Keratinocyte (primary cell): Measurements from ENCODE around the gene PAGR1. TPM values are rescaled to one million over a fixed set of nuclear protein-coding genes. Genes with fewer than 3 reads are reported as not detected.
A peak's percentile ranks its signal among the peaks of the same experiment; 100 is the strongest.

Source experiments
- DNase-seq: peaks from one replicate; pipeline ENCODE4 v3.0.0-alpha.2; 2011; ENCODE audit warnings: low read depth, missing footprints, low spot score
- FAIRE-seq: peaks from 2 replicates; lab custom pipeline; 2011; peaks lifted over from hg19 to GRCh38; lab: Jason Lieb, UNC
- H2AFZ ChIP-seq: 2 replicates; pipeline ENCODE4 v1.6.0; 2012; ENCODE audit warnings: low read length, control low read depth, inconsistent platforms; ENCODE audit not compliant: control insufficient read depth
- H3K27ac ChIP-seq: 2 replicates; pipeline ENCODE4 v1.5.1; 2011; ENCODE audit warnings: low read length; ENCODE audit not compliant: control insufficient read depth, insufficient read depth
- H3K27me3 ChIP-seq: 3 replicates; pipeline ENCODE4 v1.6.0; 2011; ENCODE audit warnings: low read length; ENCODE audit not compliant: control insufficient read depth, insufficient read depth; ENCODE audit errors: extremely low read depth
- H3K36me3 ChIP-seq, 2 experiments: 2 replicates in 1 of 2; 3 replicates in 1 of 2; pipeline ENCODE4 v1.5.1; 2011; ENCODE audit warnings: low read length in 2 of 2, mild to moderate bottlenecking in 1 of 2; ENCODE audit not compliant: control insufficient read depth in 2 of 2, insufficient read depth in 2 of 2; ENCODE audit errors: extremely low read depth in 1 of 2
- H3K4me1 ChIP-seq: 3 replicates; pipeline ENCODE4 v1.5.1; 2011; ENCODE audit warnings: low read length; ENCODE audit not compliant: control insufficient read depth, insufficient read depth; ENCODE audit errors: extremely low read depth
- H3K4me2 ChIP-seq: 3 replicates; pipeline ENCODE4 v1.6.0; 2011; ENCODE audit warnings: low read depth, low read length; ENCODE audit not compliant: control insufficient read depth, insufficient read depth; ENCODE audit errors: extremely low read depth
- H3K4me3 ChIP-seq, 3 experiments: fragments of 200-600 bp in 1 of 3; sonication (generic) in 1 of 3; 2 replicates in 2 of 3; 3 replicates in 1 of 3; pipeline ENCODE4 v1.5.1; 2011 to 2016; ENCODE audit warnings: low read length in 3 of 3, mild to moderate bottlenecking in 3 of 3, control low read depth in 2 of 3, inconsistent platforms in 1 of 3, low read depth in 1 of 3, mixed read lengths in 1 of 3, mixed run types in 1 of 3, moderate library complexity in 1 of 3; ENCODE audit not compliant: control insufficient read depth in 2 of 3, insufficient read depth in 2 of 3; ENCODE audit errors: extremely low read depth in 1 of 3
- H3K79me2 ChIP-seq: 2 replicates; pipeline ENCODE4 v1.6.0; 2012; ENCODE audit warnings: low read length; ENCODE audit not compliant: control insufficient read depth, insufficient read depth
- H3K9ac ChIP-seq: 3 replicates; pipeline ENCODE4 v1.6.0; 2011; ENCODE audit warnings: low read length; ENCODE audit not compliant: control insufficient read depth, insufficient read depth; ENCODE audit errors: extremely low read depth
- H3K9me1 ChIP-seq: 3 replicates; pipeline ENCODE4 v1.6.0; 2011; ENCODE audit warnings: low read length; ENCODE audit not compliant: control insufficient read depth, insufficient read depth; ENCODE audit errors: extremely low read depth
- H3K9me3 ChIP-seq: 2 replicates; pipeline ENCODE4 v1.5.1; 2012; ENCODE audit warnings: low read depth, low read length; ENCODE audit not compliant: control insufficient read depth
- H4K20me1 ChIP-seq: 3 replicates; pipeline ENCODE4 v1.6.0; 2011; ENCODE audit warnings: low read length; ENCODE audit not compliant: control insufficient read depth, insufficient read depth; ENCODE audit errors: extremely low read depth
- CTCF ChIP-seq, 3 experiments: IDR thresholded peaks in 1 of 3; conservative IDR thresholded peaks in 1 of 3; optimal IDR thresholded peaks in 1 of 3; 2 replicates in 2 of 3; 3 replicates in 1 of 3; pipeline versions ENCODE3 to v1.5.1; 2011; ENCODE audit warnings: low read length in 3 of 3, mild to moderate bottlenecking in 3 of 3, moderate library complexity in 2 of 3, control low read depth in 1 of 3, inconsistent platforms in 1 of 3; ENCODE audit not compliant: insufficient read depth in 2 of 3; ENCODE audit errors: extremely low read depth in 1 of 3
- EZH2 ChIP-seq: IDR thresholded peaks from one replicate; pipeline ENCODE4 v1.6.1; 2012; ENCODE audit warnings: inconsistent platforms, mild to moderate bottlenecking, low read length, moderate library complexity
- dilution Hi-C: fragments of 300-500 bp; cut with MboI; formaldehyde crosslinking; loops from one replicate; pipeline ENCODE4 v1.7.0; 2020; ENCODE audit warnings: low sequenced_read_pairs; ENCODE audit not compliant: extremely low pct_ligation_motif_present
- polyA plus RNA-seq, 5 experiments: library from polyadenylated mRNA; depleted of rRNA in 3 of 5; stranded (reverse) in 3 of 5; stranded (forward) in 1 of 5; unstranded in 1 of 5; fragments of >200 nt; gene quantifications; 1 replicate in 1 of 5; 2 replicates in 3 of 5; 3 replicates in 1 of 5; pipeline versions ENCODE4 v1.2.1 to v1.2.3, GENCODE V29; 2011 to 2012; ENCODE audit warnings: missing spikeins in 2 of 5, low read depth in 1 of 5, low replicate concordance in 1 of 5

Gene PAGR1
- polyA plus RNA-seq, 1 donor (not counting 4 experiments of a cell fraction or from before 2014, with no cell fraction given), result 13.6 TPM

- TF ChIP-seq EZH2 (no peak), CTCF (optimal IDR thresholded peaks at IDR 0.05 in 1 of 3, IDR thresholded peaks at IDR 0.05 in 1 of 3, conservative IDR thresholded peaks at IDR 0.05 in 1 of 3; ENCODE audit: extremely low read depth in 1 of 3, insufficient read depth in 2 of 3, low read length in 3 of 3) (peak; percentile 78 to 88 (median 78))
- Histone ChIP-seq H3K9me3 (no peaks in the 10 kb centered on the region), H3K27ac (peak within 1 kb of the TSS; percentile 96), H3K9ac (peak within 1 kb of the TSS; percentile 90), H3K79me2 (peaks cover 8% of the 10 kb centered on the region), H2AFZ (peak within 1 kb of the TSS; percentile 90), H4K20me1 (no peaks in the 10 kb centered on the region), H3K9me1 (no peaks in the 10 kb centered on the region), H3K36me3 (peaks cover 9 to 13% of the 10 kb centered on the region in 2 experiments), H3K27me3 (no peaks in the 10 kb centered on the region), H3K4me3 (peak within 1 kb of the TSS; percentile 72 to 94 (median 87)), H3K4me1 (peaks cover 6% of the 10 kb centered on the region), H3K4me2 (peak within 1 kb of the TSS; percentile 88)
- FAIRE-seq, result peak; percentile 88
- peak; percentile 79 for DNase-seq
- dilution Hi-C loops, result no loop called here
These were observed 47.1 kb downstream of the PAGR1 start, which contains the start of gene CDIPT for GRCh38 chr16:29862884-29863668. Gene CDIPT (minus strand): TSS chr16:29863226. CDS start chr16:29862857, 369 bp downstream.

GRCh38 chr16:29863669-29863984 lies 47.7 kb downstream of the PAGR1 start:
- Histone ChIP-seq H3K4me1 (peaks cover 6% of the 10 kb centered on the region), H3K27me3 (no peaks in the 10 kb centered on the region), H3K9me1 (no peaks in the 10 kb centered on the region), H2AFZ (peak overlapping the region; percentile 90), H3K4me2 (peak overlapping the region; percentile 88), H3K79me2 (peaks cover 8% of the 10 kb centered on the region), H3K4me3 (peak overlapping the region; percentile 62 to 87 (median 72)), H3K9ac (peak overlapping the region; percentile 90), H3K36me3 (peaks cover 5 to 12% of the 10 kb centered on the region in 2 experiments), H4K20me1 (no peaks in the 10 kb centered on the region), H3K27ac (peak overlapping the region; percentile 96), H3K9me3 (no peaks in the 10 kb centered on the region)
- no peak for DNase-seq
- dilution Hi-C loops, result no loop called here
- no peak for FAIRE-seq
- no peak for TF ChIP-seq EZH2
- no peak for TF ChIP-seq CTCF (optimal IDR thresholded peaks at IDR 0.05 in 1 of 3, IDR thresholded peaks at IDR 0.05 in 1 of 3, conservative IDR thresholded peaks at IDR 0.05 in 1 of 3; ENCODE audit: extremely low read depth in 1 of 3, insufficient read depth in 2 of 3, low read length in 3 of 3)
